Measurements from ENCODE around the gene ROGDI. TPM values are rescaled to one million over a fixed set of nuclear protein-coding genes. Genes with fewer than 3 reads are reported as not detected.
A peak's percentile ranks its signal among the peaks of the same experiment; 100 is the strongest.

ROGDI gene
- total and polyA plus RNA-seq, 9 of the 15 experiments (the other 6 are each of a cell fraction or from before 2014, with no cell fraction given) = 0.97 to 37.3 (median 16.5) TPM

DNA sequence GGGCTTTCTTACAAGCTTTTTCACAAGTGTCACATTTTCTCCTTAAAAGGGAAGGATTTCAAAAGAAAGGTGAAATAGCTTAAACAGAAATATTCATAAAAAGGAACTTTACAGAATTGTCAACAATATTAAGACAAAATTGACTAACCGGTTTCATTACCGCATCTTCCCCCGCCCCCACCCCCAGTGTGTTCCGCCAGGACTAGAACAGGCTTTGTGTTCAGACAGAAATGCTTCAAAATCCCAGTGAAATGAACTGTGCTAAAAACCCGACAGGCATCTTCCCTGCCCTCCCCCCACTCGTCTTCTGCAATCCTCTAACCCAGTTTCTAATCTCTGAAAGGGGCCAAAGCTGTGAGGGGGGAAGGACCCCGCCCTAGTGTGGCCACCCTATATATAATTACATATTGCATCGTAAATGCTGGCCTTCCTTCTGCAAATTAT, 990 bp upstream of the ROGDI start:
- CTCF ChIA-PET (ENCODE audit: low intra/inter-chr PET ratio) = no interaction called here
- DNase-seq (ENCODE audit: extremely low read depth in 1 of 4, low spot score in 3 of 4) (peak in 1 of 4 experiments; percentile 51), FAIRE-seq (peak; percentile 32), ATAC-seq (peak; percentile 4; the same call in 1 of the 3 replicates)
- Histone ChIP-seq H3K79me2 (ENCODE audit: control insufficient read depth, insufficient read depth, low read length) (peaks cover 6% of the 10 kb centered on the region; the same call in 2 of the 3 replicates), H3K4me2 (ENCODE audit: insufficient read depth, low read length) (peak overlapping the region; percentile 12; the same call in 1 of the 2 replicates), H3K9me1 (ENCODE audit: control insufficient read depth, insufficient read depth, low read length) (no peaks in the 10 kb centered on the region), H3K4me3 (peak overlapping the region; percentile 89; the same call in 1 of the 2 replicates), H3K9ac (ENCODE audit: insufficient read depth in 1 of 2, low read depth in 2 of 2, low read length in 2 of 2) (peak overlapping the region in 1 of 2 experiments; percentile 46; a peak in 2 of 4 replicates), H4K20me1 (replicated peaks; ENCODE audit: control insufficient read depth, insufficient read depth, low read length) (no peaks in the 10 kb centered on the region; the same call in 1 of the 2 replicates), H3K27me3 (ENCODE audit: control insufficient read depth in 2 of 2, insufficient read depth in 2 of 2, low read length in 2 of 2) (no peaks in the 10 kb centered on the region), H3K4me1 (replicated peaks in 1 of 2; ENCODE audit: control insufficient read depth in 2 of 2, insufficient read depth in 2 of 2, low read length in 2 of 2) (peaks cover 35 to 62% of the 10 kb centered on the region in 2 experiments), H3K27ac (ENCODE audit: extremely low read depth, low read depth, low read length) (peak overlapping the region; percentile 78; the same call in 2 of the 3 replicates), H3K9me3 (replicated peaks; ENCODE audit: control insufficient read depth, insufficient read depth, low read depth, low read length) (no peaks in the 10 kb centered on the region), H3K36me3 (ENCODE audit: control insufficient read depth, insufficient read depth, low read length) (peaks cover 51% of the 10 kb centered on the region), H2AFZ (ENCODE audit: low read depth, low read length) (0 out of 2 replicates have a peak overlapping the region, but pooled peaks have one; percentile 61)
- in situ Hi-C loops (cut with MboI) = no loop called here
- POLR2A ChIA-PET = interaction anchor here (0.6 to 2.6 kb wide), 7 partner anchors 10 to 102 kb away, joined by 3 to 9 read pairs (median 4); no protein-coding TSS in a partner anchor
- BruUV-seq (replicated peaks) = no TSS peak
- intact Hi-C loops (cut with micrococcal nuclease) = loop anchor here (2.0 to 5.0 kb wide), 2 partner anchors 43 to 86 kb away; partner anchors contain the start of genes GLYR1 and UBN1
- WGBS (ENCODE audit: insufficient coverage, low coverage, missing lambda C conversion rate) = 30% methylated on average over 8 of the region's 8 CpGs
- TF ChIP-seq ZBTB9 (CRISPR knock-in tag; IDR thresholded peaks at IDR 0.05) = no peak
- TF ChIP-seq SOX6 (IDR thresholded peaks at IDR 0.05) = no peak
- TF ChIP-seq ZSCAN29 (IDR thresholded peaks at IDR 0.05) = no peak
- TF ChIP-seq, protein P1, sequence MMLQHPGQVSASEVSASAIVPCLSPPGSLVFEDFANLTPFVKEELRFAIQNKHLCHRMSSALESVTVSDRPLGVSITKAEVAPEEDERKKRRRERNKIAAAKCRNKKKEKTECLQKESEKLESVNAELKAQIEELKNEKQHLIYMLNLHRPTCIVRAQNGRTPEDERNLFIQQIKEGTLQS (IDR thresholded peaks at IDR 0.05) = peak; percentile 51; the same call in 1 of the 2 replicates
- TF ChIP-seq, protein P1 (CRISPR knock-in tag; conservative IDR thresholded peaks at IDR 0.05) = no peak
- TF ChIP-seq SMAD2 (IDR thresholded peaks at IDR 0.05; ENCODE audit: low read depth, low read length) = no peak
- peak; percentile 28; the same call in 1 of the 2 replicates for TF ChIP-seq ZNF512 (tag; IDR thresholded peaks at IDR 0.05)
- peak; percentile 63; the same call in 1 of the 2 replicates for TF ChIP-seq CEBPG (CRISPR knock-in tag; IDR thresholded peaks at IDR 0.05)
- TF ChIP-seq CEBPG (tag; conservative IDR thresholded peaks at IDR 0.05 in 1 of 2, IDR thresholded peaks at IDR 0.05 in 1 of 2) = no peak; a peak in 1 of 4 replicates
- TF ChIP-seq ZNF586 (CRISPR knock-in tag; conservative IDR thresholded peaks at IDR 0.05) = no peak
- TF ChIP-seq, protein P2, sequence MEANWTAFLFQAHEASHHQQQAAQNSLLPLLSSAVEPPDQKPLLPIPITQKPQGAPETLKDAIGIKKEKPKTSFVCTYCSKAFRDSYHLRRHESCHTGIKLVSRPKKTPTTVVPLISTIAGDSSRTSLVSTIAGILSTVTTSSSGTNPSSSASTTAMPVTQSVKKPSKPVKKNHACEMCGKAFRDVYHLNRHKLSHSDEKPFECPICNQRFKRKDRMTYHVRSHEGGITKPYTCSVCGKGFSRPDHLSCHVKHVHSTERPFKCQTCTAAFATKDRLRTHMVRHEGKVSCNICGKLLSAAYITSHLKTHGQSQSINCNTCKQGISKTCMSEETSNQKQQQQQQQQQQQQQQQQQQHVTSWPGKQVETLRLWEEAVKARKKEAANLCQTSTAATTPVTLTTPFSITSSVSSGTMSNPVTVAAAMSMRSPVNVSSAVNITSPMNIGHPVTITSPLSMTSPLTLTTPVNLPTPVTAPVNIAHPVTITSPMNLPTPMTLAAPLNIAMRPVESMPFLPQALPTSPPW (CRISPR knock-in tag; IDR thresholded peaks at IDR 0.05) = peak; percentile 16; the same call in 1 of the 2 replicates
- TF ChIP-seq EP400 (IDR thresholded peaks at IDR 0.05) = 0 out of 2 replicates have a peak, but pooled peaks have one; percentile 23
- no peak for TF ChIP-seq GABPA (tag; conservative IDR thresholded peaks at IDR 0.05; ENCODE audit: low read depth)
- no peak for TF ChIP-seq FOXP1 (CRISPR knock-in tag; IDR thresholded peaks at IDR 0.05)
- no peak for TF ChIP-seq RBM15 (IDR thresholded peaks at IDR 0.05; ENCODE audit: insufficient read depth, low read length)
- no peak for TF ChIP-seq CBFB (CRISPR knock-in tag; IDR thresholded peaks at IDR 0.05)
- no peak for TF ChIP-seq ADNP (tag; IDR thresholded peaks at IDR 0.05)
- no peak for TF ChIP-seq SRSF3 (IDR thresholded peaks at IDR 0.05; ENCODE audit: insufficient read depth, low read length)

Data from K562 (cell line).